ENCODE data around the gene EDN1.

EDN1 gene

GRCh38 chr6:12313992-12314589 lies 23.9 kb downstream of the EDN1 start:
- no peak overlapping the region for H2AFZ ChIP-seq (ENCODE audit: low read length)
- peaks cover 6% of the 10 kb centered on the region; the same call in 1 of the 2 replicates for H3F3A ChIP-seq (ENCODE audit: insufficient read depth, low read length)
- TF ChIP-seq EZH2 (optimal IDR thresholded peaks at IDR 0.05; ENCODE audit: low read depth, low read length) (no peak), EZH2phosphoT487 (IDR thresholded peaks at IDR 0.05; ENCODE audit: low read length) (no peak), CTCF (IDR thresholded peaks at IDR 0.05; ENCODE audit: low read length) (no peak)
- no peaks in the 10 kb centered on the region for H3K79me2 ChIP-seq (ENCODE audit: low read length)
- no peaks in the 10 kb centered on the region for H3K9me3 ChIP-seq (replicated peaks; ENCODE audit: insufficient read depth, low read length)
- no peaks in the 10 kb centered on the region for H4K20me1 ChIP-seq (ENCODE audit: insufficient read depth, low read length)
- peaks cover 9% of the 10 kb centered on the region for H3K4me1 ChIP-seq (ENCODE audit: low read length)
- no peak for DNase-seq
- H3K27ac ChIP-seq (ENCODE audit: low read length), result no peak overlapping the region
- no peak overlapping the region for H3K9ac ChIP-seq (ENCODE audit: low read length)
- H3K9me2 ChIP-seq (replicated peaks; ENCODE audit: insufficient read depth, low read length), result no peaks in the 10 kb centered on the region
- H3K4me2 ChIP-seq (ENCODE audit: low read depth, low read length), result no peak overlapping the region
- no peak overlapping the region for H3K4me3 ChIP-seq (ENCODE audit: low read length)
- H3K27me3 ChIP-seq (replicated peaks; ENCODE audit: insufficient read depth, low read length), result no peaks in the 10 kb centered on the region
- no peaks in the 10 kb centered on the region for H3K36me3 ChIP-seq (replicated peaks; ENCODE audit: insufficient read depth, low read length)

- Histone ChIP-seq H2AFZ (ENCODE audit: low read length) (no peak overlapping the region), H3K4me1 (ENCODE audit: low read length) (peaks cover 15% of the 10 kb centered on the region), H3F3A (ENCODE audit: insufficient read depth, low read length) (peaks cover 13% of the 10 kb centered on the region; the same call in 1 of the 2 replicates), H3K9ac (ENCODE audit: low read length) (no peak overlapping the region), H3K9me3 (replicated peaks; ENCODE audit: insufficient read depth, low read length) (no peaks in the 10 kb centered on the region), H3K79me2 (ENCODE audit: low read length) (no peaks in the 10 kb centered on the region), H3K4me2 (ENCODE audit: low read depth, low read length) (no peak overlapping the region), H3K27me3 (replicated peaks; ENCODE audit: insufficient read depth, low read length) (no peaks in the 10 kb centered on the region), H3K27ac (ENCODE audit: low read length) (no peak overlapping the region), H3K36me3 (replicated peaks; ENCODE audit: insufficient read depth, low read length) (no peaks in the 10 kb centered on the region), H3K9me2 (replicated peaks; ENCODE audit: insufficient read depth, low read length) (no peaks in the 10 kb centered on the region), H4K20me1 (ENCODE audit: insufficient read depth, low read length) (no peaks in the 10 kb centered on the region), H3K4me3 (ENCODE audit: low read length) (no peak overlapping the region)
- DNase-seq, result no peak
- TF ChIP-seq CTCF (IDR thresholded peaks at IDR 0.05; ENCODE audit: low read length) (no peak), EZH2phosphoT487 (IDR thresholded peaks at IDR 0.05; ENCODE audit: low read length) (no peak), EZH2 (optimal IDR thresholded peaks at IDR 0.05; ENCODE audit: low read depth, low read length) (no peak)
Measured at GRCh38 chr6:12314751-12315150, 24.6 kb downstream of the EDN1 start.

GRCh38 chr6:12315292-12316081 lies 25.3 kb downstream of the EDN1 start:
- H3K27me3 ChIP-seq (replicated peaks; ENCODE audit: insufficient read depth, low read length), result no peaks in the 10 kb centered on the region
- H3K79me2 ChIP-seq (ENCODE audit: low read length), result no peaks in the 10 kb centered on the region
- H3K9me2 ChIP-seq (replicated peaks; ENCODE audit: insufficient read depth, low read length), result no peaks in the 10 kb centered on the region
- no peak overlapping the region for H3K4me2 ChIP-seq (ENCODE audit: low read depth, low read length)
- H3F3A ChIP-seq (ENCODE audit: insufficient read depth, low read length), result peaks cover 14% of the 10 kb centered on the region; the same call in 1 of the 2 replicates
- H3K27ac ChIP-seq (ENCODE audit: low read length), result no peak overlapping the region
- no peak overlapping the region for H2AFZ ChIP-seq (ENCODE audit: low read length)
- no peaks in the 10 kb centered on the region for H4K20me1 ChIP-seq (ENCODE audit: insufficient read depth, low read length)
- H3K9me3 ChIP-seq (replicated peaks; ENCODE audit: insufficient read depth, low read length), result no peaks in the 10 kb centered on the region
- TF ChIP-seq EZH2phosphoT487 (IDR thresholded peaks at IDR 0.05; ENCODE audit: low read length) (no peak), CTCF (IDR thresholded peaks at IDR 0.05; ENCODE audit: low read length) (no peak), EZH2 (optimal IDR thresholded peaks at IDR 0.05; ENCODE audit: low read depth, low read length) (no peak)
- no peaks in the 10 kb centered on the region for H3K36me3 ChIP-seq (replicated peaks; ENCODE audit: insufficient read depth, low read length)
- H3K4me3 ChIP-seq (ENCODE audit: low read length), result no peak overlapping the region
- no peak overlapping the region for H3K9ac ChIP-seq (ENCODE audit: low read length)
- H3K4me1 ChIP-seq (ENCODE audit: low read length), result peaks cover 19% of the 10 kb centered on the region
- DNase-seq, result no peak
